ENCODE data around the gene IL34. TPM values are rescaled to one million over a fixed set of nuclear protein-coding genes. Genes with fewer than 3 reads are reported as not detected.

The IL34 gene
- total and polyA plus RNA-seq, 2 of the 13 experiments (the other 11 are each of a cell fraction or from before 2014, with no cell fraction given) = 1.2 to 1.3 TPM

DNA sequence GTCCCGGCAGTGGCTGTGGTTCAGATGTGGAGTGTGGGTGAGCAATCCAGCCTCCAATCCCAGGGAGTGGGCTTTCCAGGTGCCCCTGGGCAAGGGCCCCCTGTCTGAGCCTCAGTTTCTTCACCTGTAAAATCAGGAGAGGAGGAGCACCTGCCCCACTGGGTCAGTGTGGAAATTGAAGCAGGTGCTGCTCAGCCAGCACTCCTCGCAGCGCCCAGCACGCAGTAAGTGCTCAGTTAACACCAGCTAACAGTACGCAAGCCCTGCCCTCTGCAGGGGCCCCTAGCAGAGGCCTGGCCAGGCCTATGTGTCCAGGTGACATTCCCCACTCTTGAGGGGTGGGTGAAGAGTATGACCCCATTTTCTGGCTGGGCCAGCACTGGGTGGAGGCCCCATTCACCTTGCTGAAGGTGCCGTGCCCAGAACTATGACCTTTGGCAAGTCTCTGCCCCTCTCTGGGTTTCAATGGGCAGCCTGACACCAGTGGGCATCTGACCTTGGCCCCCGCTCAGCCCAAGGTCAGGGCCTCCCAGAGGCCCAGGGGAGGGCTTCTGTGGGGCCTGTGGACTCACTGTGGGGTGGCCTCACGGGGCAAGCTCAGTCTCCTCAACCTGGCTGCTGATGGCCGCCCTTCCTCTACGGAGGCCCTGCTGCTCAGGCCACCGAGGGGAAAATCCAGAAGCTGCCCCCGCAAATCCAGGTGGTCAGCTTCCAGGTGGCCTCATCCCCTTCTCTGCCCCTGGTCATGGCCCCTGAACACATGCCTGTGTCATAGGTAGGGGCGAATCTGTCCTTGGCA is 37.0 kb downstream of the IL34 start (continued):
- no peak for TF ChIP-seq ZFP36L2 (CRISPR knock-in tag; IDR thresholded peaks at IDR 0.05)
- no peak for TF ChIP-seq ERF (CRISPR knock-in tag; IDR thresholded peaks at IDR 0.05)
- TF ChIP-seq ZNF512 (CRISPR knock-in tag; IDR thresholded peaks at IDR 0.05) = no peak
- TF ChIP-seq SKI (IDR thresholded peaks at IDR 0.05; ENCODE audit: partially characterized antibody) = peak; percentile 35
- TF ChIP-seq, protein P1, sequence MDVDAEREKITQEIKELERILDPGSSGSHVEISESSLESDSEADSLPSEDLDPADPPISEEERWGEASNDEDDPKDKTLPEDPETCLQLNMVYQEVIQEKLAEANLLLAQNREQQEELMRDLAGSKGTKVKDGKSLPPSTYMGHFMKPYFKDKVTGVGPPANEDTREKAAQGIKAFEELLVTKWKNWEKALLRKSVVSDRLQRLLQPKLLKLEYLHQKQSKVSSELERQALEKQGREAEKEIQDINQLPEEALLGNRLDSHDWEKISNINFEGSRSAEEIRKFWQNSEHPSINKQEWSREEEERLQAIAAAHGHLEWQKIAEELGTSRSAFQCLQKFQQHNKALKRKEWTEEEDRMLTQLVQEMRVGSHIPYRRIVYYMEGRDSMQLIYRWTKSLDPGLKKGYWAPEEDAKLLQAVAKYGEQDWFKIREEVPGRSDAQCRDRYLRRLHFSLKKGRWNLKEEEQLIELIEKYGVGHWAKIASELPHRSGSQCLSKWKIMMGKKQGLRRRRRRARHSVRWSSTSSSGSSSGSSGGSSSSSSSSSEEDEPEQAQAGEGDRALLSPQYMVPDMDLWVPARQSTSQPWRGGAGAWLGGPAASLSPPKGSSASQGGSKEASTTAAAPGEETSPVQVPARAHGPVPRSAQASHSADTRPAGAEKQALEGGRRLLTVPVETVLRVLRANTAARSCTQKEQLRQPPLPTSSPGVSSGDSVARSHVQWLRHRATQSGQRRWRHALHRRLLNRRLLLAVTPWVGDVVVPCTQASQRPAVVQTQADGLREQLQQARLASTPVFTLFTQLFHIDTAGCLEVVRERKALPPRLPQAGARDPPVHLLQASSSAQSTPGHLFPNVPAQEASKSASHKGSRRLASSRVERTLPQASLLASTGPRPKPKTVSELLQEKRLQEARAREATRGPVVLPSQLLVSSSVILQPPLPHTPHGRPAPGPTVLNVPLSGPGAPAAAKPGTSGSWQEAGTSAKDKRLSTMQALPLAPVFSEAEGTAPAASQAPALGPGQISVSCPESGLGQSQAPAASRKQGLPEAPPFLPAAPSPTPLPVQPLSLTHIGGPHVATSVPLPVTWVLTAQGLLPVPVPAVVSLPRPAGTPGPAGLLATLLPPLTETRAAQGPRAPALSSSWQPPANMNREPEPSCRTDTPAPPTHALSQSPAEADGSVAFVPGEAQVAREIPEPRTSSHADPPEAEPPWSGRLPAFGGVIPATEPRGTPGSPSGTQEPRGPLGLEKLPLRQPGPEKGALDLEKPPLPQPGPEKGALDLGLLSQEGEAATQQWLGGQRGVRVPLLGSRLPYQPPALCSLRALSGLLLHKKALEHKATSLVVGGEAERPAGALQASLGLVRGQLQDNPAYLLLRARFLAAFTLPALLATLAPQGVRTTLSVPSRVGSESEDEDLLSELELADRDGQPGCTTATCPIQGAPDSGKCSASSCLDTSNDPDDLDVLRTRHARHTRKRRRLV (CRISPR knock-in tag; IDR thresholded peaks at IDR 0.05) = no peak
- peak; percentile 97 for TF ChIP-seq ZNF746 (CRISPR knock-in tag; IDR thresholded peaks at IDR 0.05)
- no peak for TF ChIP-seq ZNF672 (CRISPR knock-in tag; IDR thresholded peaks at IDR 0.05)
- TF ChIP-seq SSRP1 (CRISPR knock-in tag; IDR thresholded peaks at IDR 0.05) = no peak; the same call in 1 of the 2 replicates
- TF ChIP-seq, protein P2, sequence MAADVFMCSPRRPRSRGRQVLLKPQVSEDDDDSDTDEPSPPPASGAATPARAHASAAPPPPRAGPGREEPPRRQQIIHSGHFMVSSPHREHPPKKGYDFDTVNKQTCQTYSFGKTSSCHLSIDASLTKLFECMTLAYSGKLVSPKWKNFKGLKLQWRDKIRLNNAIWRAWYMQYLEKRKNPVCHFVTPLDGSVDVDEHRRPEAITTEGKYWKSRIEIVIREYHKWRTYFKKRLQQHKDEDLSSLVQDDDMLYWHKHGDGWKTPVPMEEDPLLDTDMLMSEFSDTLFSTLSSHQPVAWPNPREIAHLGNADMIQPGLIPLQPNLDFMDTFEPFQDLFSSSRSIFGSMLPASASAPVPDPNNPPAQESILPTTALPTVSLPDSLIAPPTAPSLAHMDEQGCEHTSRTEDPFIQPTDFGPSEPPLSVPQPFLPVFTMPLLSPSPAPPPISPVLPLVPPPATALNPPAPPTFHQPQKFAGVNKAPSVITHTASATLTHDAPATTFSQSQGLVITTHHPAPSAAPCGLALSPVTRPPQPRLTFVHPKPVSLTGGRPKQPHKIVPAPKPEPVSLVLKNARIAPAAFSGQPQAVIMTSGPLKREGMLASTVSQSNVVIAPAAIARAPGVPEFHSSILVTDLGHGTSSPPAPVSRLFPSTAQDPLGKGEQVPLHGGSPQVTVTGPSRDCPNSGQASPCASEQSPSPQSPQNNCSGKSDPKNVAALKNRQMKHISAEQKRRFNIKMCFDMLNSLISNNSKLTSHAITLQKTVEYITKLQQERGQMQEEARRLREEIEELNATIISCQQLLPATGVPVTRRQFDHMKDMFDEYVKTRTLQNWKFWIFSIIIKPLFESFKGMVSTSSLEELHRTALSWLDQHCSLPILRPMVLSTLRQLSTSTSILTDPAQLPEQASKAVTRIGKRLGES (CRISPR knock-in tag; IDR thresholded peaks at IDR 0.05; ENCODE audit: borderline replicate concordance) = peak; percentile 46; the same call in 1 of the 2 replicates
- TF ChIP-seq, protein P3, sequence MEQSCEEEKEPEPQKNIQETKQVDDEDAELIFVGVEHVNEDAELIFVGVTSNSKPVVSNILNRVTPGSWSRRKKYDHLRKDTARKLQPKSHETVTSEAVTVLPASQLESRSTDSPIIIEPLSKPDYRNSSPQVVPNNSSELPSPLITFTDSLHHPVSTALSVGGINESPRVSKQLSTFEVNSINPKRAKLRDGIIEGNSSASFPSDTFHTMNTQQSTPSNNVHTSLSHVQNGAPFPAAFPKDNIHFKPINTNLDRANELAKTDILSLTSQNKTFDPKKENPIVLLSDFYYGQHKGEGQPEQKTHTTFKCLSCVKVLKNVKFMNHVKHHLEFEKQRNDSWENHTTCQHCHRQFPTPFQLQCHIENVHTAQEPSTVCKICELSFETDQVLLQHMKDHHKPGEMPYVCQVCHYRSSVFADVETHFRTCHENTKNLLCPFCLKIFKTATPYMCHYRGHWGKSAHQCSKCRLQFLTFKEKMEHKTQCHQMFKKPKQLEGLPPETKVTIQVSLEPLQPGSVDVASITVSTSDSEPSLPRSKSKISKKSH (CRISPR knock-in tag; IDR thresholded peaks at IDR 0.05; ENCODE audit: borderline replicate concordance) = peak; percentile 56
- TF ChIP-seq MYNN (CRISPR knock-in tag; IDR thresholded peaks at IDR 0.05; ENCODE audit: low read depth) = no peak; the same call in 1 of the 2 replicates
- TF ChIP-seq ISL2 (CRISPR knock-in tag; IDR thresholded peaks at IDR 0.05) = peak; percentile 83
- TF ChIP-seq U2AF1 (optimal IDR thresholded peaks at IDR 0.05; ENCODE audit: low read depth, low read length) = no peak
- TF ChIP-seq MAF1 (CRISPR knock-in tag; IDR thresholded peaks at IDR 0.05; ENCODE audit: borderline replicate concordance) = peak; percentile 88
- TF ChIP-seq ZNF333 (CRISPR knock-in tag; IDR thresholded peaks at IDR 0.05; ENCODE audit: borderline replicate concordance) = 0 out of 2 replicates have a peak, but pooled peaks have one; percentile 52
- TF ChIP-seq ARID2 (CRISPR knock-in tag; IDR thresholded peaks at IDR 0.05; ENCODE audit: borderline replicate concordance) = 0 out of 2 replicates have a peak, but pooled peaks have one; percentile 7
- no peak for TF ChIP-seq ZNF589 (CRISPR knock-in tag; conservative IDR thresholded peaks at IDR 0.05)
- TF ChIP-seq ZMAT3 (CRISPR knock-in tag; conservative IDR thresholded peaks at IDR 0.05) = peak; percentile 83; the same call in 1 of the 2 replicates
